Tibial nerve (tissue), 4 donors: ENCODE results near the gene TMEM191B. TPM values are rescaled to one million over a fixed set of nuclear protein-coding genes. Genes with fewer than 3 reads are reported as not detected.
"Not testable (repeated sequence)": the region's sequence is repeated elsewhere in the genome, so short reads cannot be mapped to it uniquely, and the experiment has no call there.

ENCODE experiments used
- DNase-seq, 2 donors: peaks; one replicate each; pipeline ENCODE4 v3.0.0-alpha.2; 2019; ENCODE audit warnings: low spot score in 2 of 2
- H3K27ac ChIP-seq, 4 donors: fragments of 200-600 bp; sonication (generic) in 3 of 4; one replicate each; pipeline ENCODE4 v1.5.1; 2017 to 2019; ENCODE audit warnings: mild to moderate bottlenecking in 1 of 4
- H3K27me3 ChIP-seq, 2 donors: fragments of 200-600 bp; sonication (generic) in 1 of 2; one replicate each; pipeline versions ENCODE4 v1.5.1 to v1.6.0; 2017 to 2019
- H3K36me3 ChIP-seq, 3 donors: fragments of 200-600 bp; sonication (generic); one replicate each; pipeline ENCODE4 v1.5.1; 2018 to 2019
- H3K4me1 ChIP-seq, 4 donors: fragments of 200-600 bp; sonication (generic) in 3 of 4; one replicate each; pipeline ENCODE4 v1.5.1; 2017 to 2019
- H3K4me3 ChIP-seq, 4 donors: fragments of 200-600 bp; sonication (generic) in 3 of 4; one replicate each; pipeline ENCODE4 v1.5.1; 2017 to 2019; ENCODE audit warnings: mild to moderate bottlenecking in 1 of 4, moderate library complexity in 1 of 4
- H3K9me3 ChIP-seq, 4 donors: fragments of 200-600 bp; sonication (generic) in 3 of 4; one replicate each; pipeline ENCODE4 v1.5.1; 2017 to 2019
- WGBS, 2 donors: methylation state at CpG; one replicate each; pipeline ENCODE4 v1.1.5; 2018; 5-methylcytosine and 5-hydroxymethylcytosine counted together
- total RNA-seq, 4 donors: library from RNA; depleted of rRNA; stranded (reverse); fragments of >200 nt; gene quantifications; one replicate each; pipeline ENCODE4 v1.1.0, GENCODE V29; 2016

Gene TMEM191B
- total RNA-seq, 4 donors from 2014 or later, result 0.78 to 24.7 (median 2.4) TPM; not detected in 1

- no CpG with 5 or more reads among the region's 11 CpGs for WGBS, 2 donors
- not testable (repeated sequence) for H3K9me3 ChIP-seq, H3K4me3 ChIP-seq
These were observed 15.8 kb downstream of the TMEM191B start for GRCh38 chr22:18543400-18543799.

GRCh38 chr22:18544615-18545014 is 17.0 kb downstream of the TMEM191B start:
- H3K4me3 ChIP-seq, H3K27ac ChIP-seq, H3K4me1 ChIP-seq, H3K36me3 ChIP-seq, H3K9me3 ChIP-seq, DNase-seq, H3K27me3 ChIP-seq: not testable (repeated sequence)
- no CpG with 5 or more reads among the region's 13 CpGs for WGBS, 2 donors

More at GRCh38 chr22:18543400-18543799, 15.8 kb downstream of the TMEM191B start:
- H3K27ac ChIP-seq, DNase-seq, H3K36me3 ChIP-seq, H3K4me1 ChIP-seq, H3K27me3 ChIP-seq: not testable (repeated sequence)

- WGBS, 2 donors, result no CpG with 5 or more reads among the region's 13 CpGs
- not testable (repeated sequence) for H3K9me3 ChIP-seq, H3K4me1 ChIP-seq, H3K27ac ChIP-seq, H3K4me3 ChIP-seq, H3K36me3 ChIP-seq, DNase-seq, H3K27me3 ChIP-seq
These were observed 22.0 kb downstream of the TMEM191B start for GRCh38 chr22:18549458-18550179.

- not testable (repeated sequence) for H3K4me1 ChIP-seq, H3K9me3 ChIP-seq, H3K27ac ChIP-seq, DNase-seq, H3K27me3 ChIP-seq, H3K4me3 ChIP-seq, H3K36me3 ChIP-seq
- no CpG with 5 or more reads among the region's 7 CpGs for WGBS, 2 donors
These were observed 23.4 kb downstream of the TMEM191B start for GRCh38 chr22:18551046-18551445.

GRCh38 chr22:18552839-18553597 is 25.4 kb downstream of the TMEM191B start:
- WGBS, 2 donors, result no CpG with 5 or more reads among the region's 19 CpGs
- not testable (repeated sequence) for H3K27ac ChIP-seq, H3K4me1 ChIP-seq, H3K36me3 ChIP-seq, H3K27me3 ChIP-seq, DNase-seq, H3K4me3 ChIP-seq, H3K9me3 ChIP-seq

GRCh38 chr22:18554280-18555256 is 27.0 kb downstream of the TMEM191B start:
- no CpG with 5 or more reads among the region's 22 CpGs for WGBS, 2 donors
- DNase-seq, H3K4me1 ChIP-seq: not testable (repeated sequence)

GRCh38 chr22:18558516-18558915 is 30.9 kb downstream of the TMEM191B start:
- not testable (repeated sequence) for H3K4me1 ChIP-seq, H3K27ac ChIP-seq, H3K36me3 ChIP-seq, DNase-seq, H3K27me3 ChIP-seq, H3K4me3 ChIP-seq, H3K9me3 ChIP-seq
- WGBS, 2 donors, result no CpG with 5 or more reads among the region's 4 CpGs

More at GRCh38 chr22:18554280-18555256, 27.0 kb downstream of the TMEM191B start:
- H3K27me3 ChIP-seq, H3K4me3 ChIP-seq, H3K27ac ChIP-seq, H3K36me3 ChIP-seq, H3K9me3 ChIP-seq: not testable (repeated sequence)

GRCh38 chr22:18558939-18559338 is 31.3 kb downstream of the TMEM191B start:
- DNase-seq, H3K9me3 ChIP-seq, H3K4me1 ChIP-seq, H3K27me3 ChIP-seq, H3K4me3 ChIP-seq, H3K27ac ChIP-seq, H3K36me3 ChIP-seq: not testable (repeated sequence)
- no CpG with 5 or more reads among the region's 6 CpGs for WGBS, 2 donors

GRCh38 chr22:18560099-18560974 is 32.7 kb downstream of the TMEM191B start:
- not testable (repeated sequence) for H3K4me3 ChIP-seq, H3K27me3 ChIP-seq, H3K36me3 ChIP-seq, DNase-seq, H3K27ac ChIP-seq, H3K9me3 ChIP-seq, H3K4me1 ChIP-seq
- no CpG with 5 or more reads among the region's 16 CpGs for WGBS, 2 donors

GRCh38 chr22:18570509-18571246 is 43.1 kb downstream of the TMEM191B start:
- no CpG with 5 or more reads among the region's 16 CpGs for WGBS, 2 donors
- not testable (repeated sequence) for H3K27me3 ChIP-seq, DNase-seq, H3K4me3 ChIP-seq, H3K4me1 ChIP-seq, H3K27ac ChIP-seq, H3K36me3 ChIP-seq, H3K9me3 ChIP-seq

- WGBS, 2 donors, result 66% methylated on average over 8 of the region's 10 CpGs; no CpG with 5 or more reads in 1 of the 2 donors
These were observed 46.0 kb downstream of the TMEM191B start for GRCh38 chr22:18573483-18574164.

More at GRCh38 chr22:18573483-18574164, 46.0 kb downstream of the TMEM191B start:
- H3K27ac ChIP-seq, H3K4me1 ChIP-seq, H3K9me3 ChIP-seq, H3K27me3 ChIP-seq, DNase-seq, H3K36me3 ChIP-seq, H3K4me3 ChIP-seq: not testable (repeated sequence)
